HEK293 (cell line): Measurements from ENCODE around the gene NOXO1.

ENCODE experiments used
- GFI1B ChIP-seq: fragments of 450-650 bp; formaldehyde crosslinking; IDR thresholded peaks from 2 replicates; pipeline ENCODE4 v1.5.1; 2016; ENCODE audit warnings: missing biosample characterization, missing genetic modification characterization
- KLF16 ChIP-seq: fragments of 450-650 bp; formaldehyde crosslinking; IDR thresholded peaks from 2 replicates; pipeline ENCODE4 v1.5.1; 2017; ENCODE audit warnings: missing biosample characterization, missing genetic modification characterization
- OSR2 ChIP-seq: fragments of 450-650 bp; formaldehyde crosslinking; IDR thresholded peaks from 2 replicates; pipeline ENCODE4 v1.5.1; 2016; ENCODE audit warnings: missing biosample characterization, missing genetic modification characterization
- PBX3 ChIP-seq: sonication (generic); formaldehyde crosslinking; IDR thresholded peaks from 2 replicates; pipeline ENCODE4 v1.8.1; 2022; ENCODE audit warnings: mild to moderate bottlenecking, moderate library complexity, missing genetic modification reagents
- SALL2 ChIP-seq: fragments of 450-650 bp; formaldehyde crosslinking; IDR thresholded peaks from 2 replicates; pipeline ENCODE4 v1.5.0; 2017; ENCODE audit warnings: missing biosample characterization, mild to moderate bottlenecking, missing genetic modification characterization, borderline replicate concordance
- SP2 ChIP-seq: fragments of 450-650 bp; formaldehyde crosslinking; IDR thresholded peaks from 2 replicates; pipeline ENCODE4 v1.5.1; 2016; ENCODE audit warnings: missing biosample characterization, missing genetic modification characterization
- SP7 ChIP-seq: fragments of 450-650 bp; formaldehyde crosslinking; IDR thresholded peaks from 2 replicates; pipeline ENCODE4 v1.5.1; 2016; ENCODE audit warnings: missing biosample characterization, missing genetic modification characterization
- ZNF10 ChIP-seq: fragments of 450-650 bp; formaldehyde crosslinking; IDR thresholded peaks from 2 replicates; pipeline ENCODE4 v1.5.1; 2017; ENCODE audit warnings: missing biosample characterization, missing genetic modification characterization
- ZNF112 ChIP-seq: fragments of 450-650 bp; formaldehyde crosslinking; IDR thresholded peaks from 2 replicates; pipeline ENCODE4 v1.5.0; 2017; ENCODE audit warnings: missing biosample characterization, missing genetic modification characterization
- ZNF239 ChIP-seq: fragments of 450-650 bp; formaldehyde crosslinking; IDR thresholded peaks from 2 replicates; pipeline ENCODE4 v1.5.1; 2016; ENCODE audit warnings: missing biosample characterization, missing genetic modification characterization
- ZNF302 ChIP-seq: fragments of 450-650 bp; formaldehyde crosslinking; IDR thresholded peaks from 2 replicates; pipeline ENCODE4 v1.5.1; 2016; ENCODE audit warnings: missing biosample characterization, missing genetic modification characterization, low read depth
- ZNF354C ChIP-seq: fragments of 450-650 bp; formaldehyde crosslinking; IDR thresholded peaks from 2 replicates; pipeline ENCODE4 v1.5.1; 2016; ENCODE audit warnings: missing biosample characterization, missing genetic modification characterization, low read depth, borderline replicate concordance
- ZNF398 ChIP-seq: fragments of 450-650 bp; formaldehyde crosslinking; IDR thresholded peaks from 2 replicates; pipeline ENCODE4 v1.5.1; 2017; ENCODE audit warnings: missing biosample characterization, missing genetic modification characterization
- ZNF473 ChIP-seq: fragments of 450-650 bp; formaldehyde crosslinking; IDR thresholded peaks from 2 replicates; pipeline ENCODE4 v1.5.1; 2017; ENCODE audit warnings: missing biosample characterization, missing genetic modification characterization
- ZNF529 ChIP-seq: fragments of 450-650 bp; formaldehyde crosslinking; IDR thresholded peaks from 2 replicates; pipeline ENCODE4 v1.5.1; 2017; ENCODE audit warnings: missing genetic modification characterization, missing biosample characterization; ENCODE audit not compliant: insufficient replicate concordance
- ZNF621 ChIP-seq: fragments of 450-650 bp; formaldehyde crosslinking; IDR thresholded peaks from 2 replicates; pipeline ENCODE4 v1.5.1; 2017; ENCODE audit warnings: missing biosample characterization, missing genetic modification characterization
- ZNF629 ChIP-seq: fragments of 450-650 bp; formaldehyde crosslinking; IDR thresholded peaks from 2 replicates; pipeline ENCODE4 v1.5.1; 2017; ENCODE audit warnings: missing biosample characterization, missing genetic modification characterization
- ZNF645 ChIP-seq: fragments of 450-650 bp; formaldehyde crosslinking; IDR thresholded peaks from 2 replicates; pipeline ENCODE4; 2016; ENCODE audit warnings: missing biosample characterization, missing genetic modification characterization
- ZNF670 ChIP-seq: fragments of 450-650 bp; formaldehyde crosslinking; IDR thresholded peaks from 2 replicates; pipeline ENCODE4 v1.5.1; 2016; ENCODE audit warnings: missing biosample characterization, missing genetic modification characterization, low read depth
- ZNF707 ChIP-seq: fragments of 450-650 bp; formaldehyde crosslinking; IDR thresholded peaks from 2 replicates; pipeline ENCODE4 v1.5.1; 2016; ENCODE audit warnings: missing biosample characterization, missing genetic modification characterization
- ZNF785 ChIP-seq: fragments of 450-650 bp; formaldehyde crosslinking; IDR thresholded peaks from 2 replicates; pipeline ENCODE4 v1.5.1; 2016; ENCODE audit warnings: missing biosample characterization, missing genetic modification characterization
- ZNF837 ChIP-seq: fragments of 450-650 bp; formaldehyde crosslinking; IDR thresholded peaks from 2 replicates; pipeline ENCODE4 v1.5.1; 2016; ENCODE audit warnings: missing biosample characterization, missing genetic modification characterization
- ZNF843 ChIP-seq: fragments of 450-650 bp; formaldehyde crosslinking; IDR thresholded peaks from 2 replicates; pipeline ENCODE4 v1.5.1; 2016; ENCODE audit warnings: missing biosample characterization, missing genetic modification characterization
- ZSCAN23 ChIP-seq: fragments of 450-650 bp; formaldehyde crosslinking; IDR thresholded peaks from 2 replicates; pipeline ENCODE4 v1.5.1; 2016; ENCODE audit warnings: missing biosample characterization, missing genetic modification characterization
- TF ChIP-seq, protein P1 (sequence below): fragments of 450-650 bp; formaldehyde crosslinking; IDR thresholded peaks from 2 replicates; pipeline ENCODE4 v1.5.1; 2016; ENCODE audit warnings: missing biosample characterization, missing genetic modification characterization
- TF ChIP-seq, protein P2 (sequence below): fragments of 450-650 bp; formaldehyde crosslinking; optimal IDR thresholded peaks from 2 replicates; pipeline ENCODE3; 2016; ENCODE audit warnings: missing biosample characterization, mild to moderate bottlenecking, missing genetic modification characterization
- TF ChIP-seq, protein P3 (sequence below): IDR thresholded peaks from 2 replicates; pipeline ENCODE4 v1.6.1; 2011; ENCODE audit warnings: mild to moderate bottlenecking, low read depth, low read length, borderline replicate concordance
- TF ChIP-seq, protein P4 (sequence below): fragments of 450-650 bp; IDR thresholded peaks from 2 replicates; pipeline ENCODE4 v1.5.1; 2018; ENCODE audit warnings: missing biosample characterization, mild to moderate bottlenecking, missing genetic modification characterization

NOXO1 gene

GRCh38 chr16:1959269-1960039 lies 21.8 kb downstream of the NOXO1 start, which contains the start of gene NDUFB10 (continued):
- TF ChIP-seq ZNF398 (tag by site-specific recombination) (peak; percentile 21; the same call in 1 of the 2 replicates), GFI1B (tag by site-specific recombination) (no peak), ZNF354C (tag by site-specific recombination) (no peak), ZNF473 (no peak), ZNF529 (tag by site-specific recombination) (no peak), ZSCAN23 (no peak), ZNF302 (no peak), ZNF785 (tag by site-specific recombination) (no peak), KLF16 (tag by site-specific recombination) (peak; percentile 59; the same call in 1 of the 2 replicates), ZNF112 (no peak), ZNF707 (no peak), PBX3 (CRISPR knock-in tag) (no peak; the same call in 1 of the 2 replicates), SP2 (tag by site-specific recombination) (no peak; the same call in 1 of the 2 replicates), ZNF629 (tag by site-specific recombination) (no peak), ZNF239 (tag by site-specific recombination) (no peak), OSR2 (tag by site-specific recombination) (no peak), SALL2 (tag by site-specific recombination) (no peak), ZNF10 (no peak), ZNF837 (tag by site-specific recombination) (no peak), ZNF670 (tag by site-specific recombination) (no peak), ZNF645 (tag by site-specific recombination) (no peak), SP7 (tag by site-specific recombination) (0 out of 2 replicates have a peak, but pooled peaks have one; percentile 70), ZNF843 (no peak), ZNF621 (tag by site-specific recombination) (no peak)
- TF ChIP-seq, protein P1, sequence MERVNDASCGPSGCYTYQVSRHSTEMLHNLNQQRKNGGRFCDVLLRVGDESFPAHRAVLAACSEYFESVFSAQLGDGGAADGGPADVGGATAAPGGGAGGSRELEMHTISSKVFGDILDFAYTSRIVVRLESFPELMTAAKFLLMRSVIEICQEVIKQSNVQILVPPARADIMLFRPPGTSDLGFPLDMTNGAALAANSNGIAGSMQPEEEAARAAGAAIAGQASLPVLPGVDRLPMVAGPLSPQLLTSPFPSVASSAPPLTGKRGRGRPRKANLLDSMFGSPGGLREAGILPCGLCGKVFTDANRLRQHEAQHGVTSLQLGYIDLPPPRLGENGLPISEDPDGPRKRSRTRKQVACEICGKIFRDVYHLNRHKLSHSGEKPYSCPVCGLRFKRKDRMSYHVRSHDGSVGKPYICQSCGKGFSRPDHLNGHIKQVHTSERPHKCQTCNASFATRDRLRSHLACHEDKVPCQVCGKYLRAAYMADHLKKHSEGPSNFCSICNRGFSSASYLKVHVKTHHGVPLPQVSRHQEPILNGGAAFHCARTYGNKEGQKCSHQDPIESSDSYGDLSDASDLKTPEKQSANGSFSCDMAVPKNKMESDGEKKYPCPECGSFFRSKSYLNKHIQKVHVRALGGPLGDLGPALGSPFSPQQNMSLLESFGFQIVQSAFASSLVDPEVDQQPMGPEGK (tag by site-specific recombination), result peak; percentile 76; the same call in 1 of the 2 replicates
- TF ChIP-seq, protein P2, sequence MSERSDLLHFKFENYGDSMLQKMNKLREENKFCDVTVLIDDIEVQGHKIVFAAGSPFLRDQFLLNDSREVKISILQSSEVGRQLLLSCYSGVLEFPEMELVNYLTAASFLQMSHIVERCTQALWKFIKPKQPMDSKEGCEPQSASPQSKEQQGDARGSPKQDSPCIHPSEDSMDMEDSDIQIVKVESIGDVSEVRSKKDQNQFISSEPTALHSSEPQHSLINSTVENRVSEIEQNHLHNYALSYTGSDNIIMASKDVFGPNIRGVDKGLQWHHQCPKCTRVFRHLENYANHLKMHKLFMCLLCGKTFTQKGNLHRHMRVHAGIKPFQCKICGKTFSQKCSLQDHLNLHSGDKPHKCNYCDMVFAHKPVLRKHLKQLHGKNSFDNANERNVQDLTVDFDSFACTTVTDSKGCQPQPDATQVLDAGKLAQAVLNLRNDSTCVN, result peak; percentile 92
- TF ChIP-seq, protein P3, sequence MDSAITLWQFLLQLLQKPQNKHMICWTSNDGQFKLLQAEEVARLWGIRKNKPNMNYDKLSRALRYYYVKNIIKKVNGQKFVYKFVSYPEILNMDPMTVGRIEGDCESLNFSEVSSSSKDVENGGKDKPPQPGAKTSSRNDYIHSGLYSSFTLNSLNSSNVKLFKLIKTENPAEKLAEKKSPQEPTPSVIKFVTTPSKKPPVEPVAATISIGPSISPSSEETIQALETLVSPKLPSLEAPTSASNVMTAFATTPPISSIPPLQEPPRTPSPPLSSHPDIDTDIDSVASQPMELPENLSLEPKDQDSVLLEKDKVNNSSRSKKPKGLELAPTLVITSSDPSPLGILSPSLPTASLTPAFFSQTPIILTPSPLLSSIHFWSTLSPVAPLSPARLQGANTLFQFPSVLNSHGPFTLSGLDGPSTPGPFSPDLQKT, result no peak
- TF ChIP-seq, protein P4, sequence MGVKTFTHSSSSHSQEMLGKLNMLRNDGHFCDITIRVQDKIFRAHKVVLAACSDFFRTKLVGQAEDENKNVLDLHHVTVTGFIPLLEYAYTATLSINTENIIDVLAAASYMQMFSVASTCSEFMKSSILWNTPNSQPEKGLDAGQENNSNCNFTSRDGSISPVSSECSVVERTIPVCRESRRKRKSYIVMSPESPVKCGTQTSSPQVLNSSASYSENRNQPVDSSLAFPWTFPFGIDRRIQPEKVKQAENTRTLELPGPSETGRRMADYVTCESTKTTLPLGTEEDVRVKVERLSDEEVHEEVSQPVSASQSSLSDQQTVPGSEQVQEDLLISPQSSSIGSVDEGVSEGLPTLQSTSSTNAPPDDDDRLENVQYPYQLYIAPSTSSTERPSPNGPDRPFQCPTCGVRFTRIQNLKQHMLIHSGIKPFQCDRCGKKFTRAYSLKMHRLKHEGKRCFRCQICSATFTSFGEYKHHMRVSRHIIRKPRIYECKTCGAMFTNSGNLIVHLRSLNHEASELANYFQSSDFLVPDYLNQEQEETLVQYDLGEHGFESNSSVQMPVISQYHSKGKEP (tag by site-specific recombination), result no peak
